GM21423 (cell line): ENCODE data around the gene TRPM1.

Experiments used
- ATAC-seq: cut with Tn5 transposase; IDR thresholded peaks from one replicate; pipeline ENCODE4 v1.9.1; 2021; ENCODE audit warnings: mild to moderate bottlenecking, moderate library complexity; ENCODE audit not compliant: unreplicated experiment

The TRPM1 gene

DNA sequence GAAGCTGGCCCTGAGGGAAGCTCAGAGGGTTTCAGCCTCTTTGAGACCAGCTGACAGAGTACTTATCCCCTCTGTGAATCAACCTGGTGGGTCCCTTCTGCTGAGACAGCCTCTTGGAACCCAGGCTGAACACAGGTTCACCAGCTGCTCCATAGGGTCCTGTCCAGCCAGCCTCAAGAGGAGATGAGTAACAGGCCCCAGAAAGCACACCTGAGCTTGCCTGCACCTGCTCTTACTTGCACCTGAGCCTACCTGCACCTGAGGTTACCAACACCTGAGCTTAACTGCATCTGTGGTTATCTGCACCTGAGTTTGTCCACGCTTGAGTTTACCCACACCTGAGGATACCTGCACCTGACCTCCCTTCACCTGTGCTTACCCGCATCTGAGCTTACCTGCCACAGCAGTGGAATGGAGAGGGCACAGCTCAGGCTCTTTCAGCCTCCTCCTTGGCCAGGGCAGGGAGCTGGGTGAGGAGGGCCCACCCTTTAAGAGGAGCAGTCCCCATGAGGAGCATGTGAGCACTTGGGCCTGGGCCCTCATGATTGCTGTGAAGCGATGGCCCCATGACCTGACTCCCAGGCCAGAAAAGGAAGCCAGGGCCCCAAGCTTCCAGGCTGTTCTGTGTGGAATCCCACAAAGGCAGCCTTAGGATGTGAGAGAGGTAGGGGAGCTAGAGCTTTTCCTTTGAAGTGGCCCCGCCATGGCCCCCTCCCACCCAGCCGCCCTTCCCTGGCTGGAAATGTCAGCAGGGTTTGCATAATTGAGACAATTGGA is at the start of gene TRPM1:
Gene TRPM1, minus strand, starts transcription at position 464 of the 777 bp plus-strand sequence. CDS start 20,370 bp downstream, outside the sequence.
- no peak for ATAC-seq

DNA sequence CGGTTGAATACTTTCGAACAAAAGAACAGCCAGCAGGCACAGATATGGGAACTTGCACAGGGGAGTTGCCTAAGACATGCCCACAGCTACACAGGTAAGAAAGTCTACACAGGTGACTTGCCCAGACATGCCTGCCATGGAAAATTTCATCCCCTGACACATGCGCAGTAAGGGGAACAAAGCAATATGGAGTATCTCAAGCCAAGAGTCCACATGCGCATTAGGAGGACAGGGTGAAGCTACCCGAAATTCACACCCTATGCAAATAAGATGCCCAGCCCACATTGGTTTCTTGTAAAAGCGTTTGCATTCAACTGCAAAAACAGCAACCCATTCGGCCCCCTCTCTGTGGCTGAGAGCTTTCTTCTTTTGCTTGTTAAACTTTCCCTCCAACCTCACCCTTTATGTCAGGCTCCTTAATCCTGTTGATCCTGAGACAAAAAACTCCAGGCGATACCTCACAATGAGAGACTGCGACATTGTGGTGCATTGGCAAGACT is 49.3 kb upstream of the TRPM1 start:
- no peak for ATAC-seq

DNA sequence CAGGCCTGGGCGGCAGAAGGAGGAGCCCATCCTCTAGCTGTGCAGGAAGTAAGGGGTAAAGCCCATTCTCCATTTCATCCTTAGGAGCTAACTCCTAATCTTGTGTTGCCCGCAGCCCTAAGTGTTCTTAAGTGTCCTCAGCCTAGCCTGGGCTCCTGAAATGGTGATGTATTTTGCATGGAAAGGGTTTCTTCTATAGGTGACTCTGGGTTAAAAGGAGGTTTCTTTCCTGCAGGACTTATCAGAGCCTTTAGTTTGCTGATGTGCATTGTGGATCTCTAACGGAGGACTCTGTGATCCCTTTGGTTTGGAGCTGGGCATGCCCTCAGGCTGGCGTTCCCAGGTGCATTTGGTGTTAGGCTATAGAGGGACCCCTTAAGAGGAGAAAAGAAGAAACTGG is 48.5 kb upstream of the TRPM1 start:
- no peak for ATAC-seq

DNA sequence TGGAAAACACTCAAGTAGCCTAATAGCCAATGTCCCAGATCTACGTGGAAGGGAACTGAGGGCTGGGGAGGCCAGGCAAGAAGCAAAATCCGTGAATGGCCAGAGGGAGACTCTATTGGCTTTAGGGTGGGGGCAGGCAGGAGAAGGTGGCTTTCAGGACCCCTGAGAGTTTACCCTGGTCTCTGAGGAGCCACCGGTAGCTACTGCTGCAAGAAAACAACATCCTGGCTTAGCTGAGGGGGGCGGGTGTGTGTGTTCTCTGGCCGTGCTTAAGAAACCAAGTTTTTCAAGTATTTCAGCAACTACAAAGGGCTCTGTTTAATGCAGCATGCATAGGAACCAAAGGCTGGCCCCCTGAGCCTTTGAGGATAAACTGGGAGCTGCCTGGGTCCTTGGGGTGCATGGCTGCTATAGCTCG is 47.6 kb upstream of the TRPM1 start:
- no peak for ATAC-seq

DNA sequence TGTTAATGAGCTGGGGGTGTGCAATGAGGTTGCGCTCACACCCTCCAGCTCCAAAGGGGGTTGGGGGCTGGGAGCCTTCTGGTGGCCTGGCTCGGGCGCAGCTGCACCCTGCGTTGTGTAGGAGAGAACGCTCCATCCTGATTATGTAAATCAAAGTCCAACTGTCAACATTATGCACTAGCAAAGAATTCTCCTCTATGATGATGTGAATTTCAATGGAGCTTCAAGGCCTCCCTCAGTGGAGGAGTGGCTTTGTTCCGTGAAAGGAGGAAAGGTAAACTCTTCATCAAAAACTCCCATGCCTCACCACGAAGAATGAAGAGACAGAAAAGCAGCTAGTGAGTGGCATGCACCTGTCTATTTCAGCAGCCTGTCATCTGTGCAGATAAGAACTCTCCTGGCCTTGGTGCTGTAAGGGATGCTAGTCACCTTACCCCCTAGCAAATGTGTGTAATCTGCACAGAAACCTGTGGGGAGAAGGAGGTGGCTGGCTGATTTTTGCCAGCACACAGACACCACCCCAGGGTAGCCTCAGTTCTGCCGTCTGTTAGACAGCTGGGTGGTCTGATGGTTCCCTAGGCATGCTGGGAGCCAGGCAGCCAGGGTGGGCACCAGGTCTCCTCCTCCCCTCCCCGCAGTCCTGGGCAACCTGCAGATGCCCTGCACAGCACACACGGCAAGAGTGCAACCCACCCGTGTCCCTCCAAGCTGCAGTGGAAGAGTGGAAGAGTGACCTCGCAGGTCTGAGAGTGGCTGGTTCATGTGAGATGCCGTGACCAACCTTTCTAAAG is 47.0 kb upstream of the TRPM1 start:
- no peak for ATAC-seq

DNA sequence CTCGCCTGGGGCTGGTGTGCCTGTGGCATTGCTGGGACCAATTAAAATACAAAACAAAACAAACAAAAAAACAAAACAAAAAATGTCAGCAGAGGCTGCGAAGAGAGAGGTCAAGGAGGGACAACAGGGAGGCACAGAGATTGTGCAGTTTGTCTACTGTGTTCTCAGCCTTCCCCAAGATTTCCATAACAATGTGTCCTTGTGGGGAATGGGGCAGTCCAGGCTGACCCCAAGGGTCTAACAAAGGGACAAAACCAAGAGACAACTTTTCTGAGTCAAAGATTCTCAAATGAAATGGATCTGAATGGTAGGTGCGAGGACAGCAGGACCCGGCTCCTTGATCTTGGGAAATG is 46.4 kb upstream of the TRPM1 start:
- no peak for ATAC-seq

DNA sequence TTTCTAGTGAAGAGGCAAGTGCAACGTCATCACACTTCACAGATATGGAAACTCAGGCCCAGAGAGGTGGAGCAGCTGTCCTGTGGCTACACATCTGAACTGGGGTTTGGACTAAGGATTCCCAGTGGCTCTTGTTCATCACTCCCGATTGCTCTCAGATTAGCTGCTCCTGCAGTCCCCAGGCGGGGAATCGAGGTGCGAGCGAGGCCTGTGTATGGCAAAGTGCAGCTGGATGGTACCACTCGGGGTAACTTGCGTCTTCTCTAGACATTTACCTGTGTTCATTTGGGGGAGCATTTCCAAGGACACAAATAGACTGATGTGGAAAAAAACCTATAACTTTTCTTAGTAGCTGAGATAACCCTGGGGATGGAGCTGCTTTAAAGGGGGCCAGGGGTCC is 45.9 kb upstream of the TRPM1 start:
- ATAC-seq, result no peak

DNA sequence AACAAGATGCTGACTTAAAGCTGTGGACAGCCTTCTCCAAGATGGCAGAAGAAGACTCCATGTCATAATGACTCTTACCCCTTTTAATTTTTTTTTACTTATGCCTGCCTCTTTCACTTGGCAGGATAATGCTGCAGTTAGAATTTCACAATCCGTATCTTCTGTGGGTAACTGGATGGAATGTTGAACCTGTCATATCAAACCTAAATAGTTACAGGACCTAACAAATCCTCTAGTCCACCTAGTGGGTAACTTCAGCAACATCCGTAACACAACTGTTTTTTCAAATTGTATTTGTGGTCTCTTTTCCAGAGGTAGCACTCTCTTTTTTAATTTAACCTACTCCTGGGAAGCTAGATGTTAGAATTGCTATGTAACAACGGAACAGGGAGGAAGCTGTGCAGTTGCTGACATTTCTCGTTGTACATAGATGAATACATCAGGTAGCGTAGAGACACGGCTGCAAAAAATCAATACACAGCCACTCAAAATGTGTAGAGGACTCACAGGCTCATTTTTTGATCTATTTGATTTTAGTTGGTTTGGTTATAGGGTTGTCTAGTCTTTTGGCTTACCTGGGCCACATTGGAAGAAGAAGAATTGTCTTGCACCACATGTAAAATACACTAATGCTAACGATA is 43.9 kb upstream of the TRPM1 start:
- no peak for ATAC-seq

DNA sequence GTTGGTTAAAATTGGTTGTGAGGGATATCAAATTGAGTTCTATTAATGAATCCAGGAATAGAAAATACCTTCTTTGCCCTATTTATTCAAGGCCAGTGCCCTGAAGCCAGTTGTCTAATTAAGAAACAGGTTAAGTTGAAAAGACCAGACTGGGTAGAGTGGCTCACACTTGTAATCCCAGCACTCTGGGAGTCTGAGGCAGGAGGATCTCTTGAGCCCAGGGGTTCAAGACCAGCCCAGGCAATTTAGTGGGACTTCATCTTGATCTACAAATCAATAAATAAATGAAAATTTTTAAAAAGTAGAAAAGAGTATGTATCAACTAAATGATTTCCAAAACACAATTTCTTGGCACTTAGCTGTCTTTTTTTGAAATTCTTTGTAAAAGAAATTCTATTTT is 40.3 kb upstream of the TRPM1 start:
- ATAC-seq, result no peak

DNA sequence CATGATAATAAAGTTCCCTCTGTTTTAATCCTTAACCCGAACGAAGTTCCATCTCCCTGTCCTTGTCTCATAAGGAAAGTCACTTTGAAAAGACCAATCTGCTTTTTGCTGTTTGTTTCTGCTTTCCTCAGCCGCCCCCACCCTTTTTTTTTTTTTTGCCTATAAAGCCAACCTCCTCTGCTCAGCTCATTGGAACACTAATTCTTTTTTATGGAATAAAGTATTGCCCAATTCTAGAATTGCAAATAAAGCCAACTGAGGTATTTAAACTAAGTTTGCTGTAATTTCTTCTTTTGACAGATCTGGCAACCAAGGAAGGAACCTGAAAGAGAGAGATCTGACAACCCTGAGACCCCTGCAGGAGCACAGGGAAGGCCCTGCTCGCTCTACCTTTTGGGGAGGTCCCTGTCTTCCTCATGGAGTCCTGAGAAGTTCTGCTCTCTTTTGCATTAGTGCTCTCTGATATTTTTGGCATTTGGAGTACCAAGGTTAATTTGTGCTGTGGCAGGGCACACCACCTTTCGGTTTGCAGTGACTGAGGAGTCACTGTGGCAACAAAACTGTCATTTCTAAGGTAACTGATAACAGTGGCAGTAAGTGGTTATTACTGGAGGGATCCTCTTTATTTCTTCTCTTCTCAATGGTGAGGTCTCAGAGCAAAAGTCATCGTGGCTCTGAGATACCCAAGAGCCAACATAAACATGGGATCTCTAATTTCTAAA is 35.2 kb upstream of the TRPM1 start:
- ATAC-seq, result no peak

DNA sequence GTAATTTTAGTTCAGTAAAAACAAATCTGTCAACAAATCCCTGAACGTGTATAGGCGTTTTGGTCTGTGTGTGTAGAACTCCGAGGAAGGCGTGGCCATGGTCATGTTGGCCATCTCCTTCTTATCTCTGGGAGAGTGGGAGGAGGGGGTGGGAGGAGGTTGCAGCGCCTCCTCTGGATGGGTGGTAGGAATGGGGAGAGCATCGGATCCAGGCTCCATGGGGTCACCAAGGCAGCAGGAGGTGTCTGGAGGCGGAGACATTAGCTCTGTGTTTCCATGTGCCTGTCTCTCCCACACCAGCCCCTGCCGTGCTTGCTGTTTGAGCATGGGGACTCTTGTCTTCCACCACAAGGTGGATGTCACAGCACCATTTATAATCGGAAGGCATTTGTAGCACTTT is 34.5 kb upstream of the TRPM1 start:
- ATAC-seq, result no peak

DNA sequence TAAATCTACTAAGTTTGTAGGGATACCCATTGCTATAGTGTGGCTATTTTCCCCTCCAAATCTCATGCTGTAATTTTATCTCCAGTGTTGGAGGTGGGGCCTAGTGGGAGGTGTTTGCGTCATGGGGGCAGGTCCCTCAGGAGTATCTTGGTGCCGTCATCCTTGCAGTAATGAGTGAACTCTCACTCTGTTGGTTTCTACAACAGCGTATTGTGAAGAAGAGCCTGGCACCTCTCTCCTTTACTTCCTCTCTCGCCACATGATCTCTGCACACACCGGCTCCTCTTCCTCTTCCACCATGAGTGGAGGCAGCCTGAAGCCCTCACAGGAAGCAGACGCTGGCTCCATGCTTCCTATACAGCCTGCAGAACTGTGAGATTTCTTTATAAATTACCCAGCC is 34.0 kb upstream of the TRPM1 start:
- no peak for ATAC-seq

DNA sequence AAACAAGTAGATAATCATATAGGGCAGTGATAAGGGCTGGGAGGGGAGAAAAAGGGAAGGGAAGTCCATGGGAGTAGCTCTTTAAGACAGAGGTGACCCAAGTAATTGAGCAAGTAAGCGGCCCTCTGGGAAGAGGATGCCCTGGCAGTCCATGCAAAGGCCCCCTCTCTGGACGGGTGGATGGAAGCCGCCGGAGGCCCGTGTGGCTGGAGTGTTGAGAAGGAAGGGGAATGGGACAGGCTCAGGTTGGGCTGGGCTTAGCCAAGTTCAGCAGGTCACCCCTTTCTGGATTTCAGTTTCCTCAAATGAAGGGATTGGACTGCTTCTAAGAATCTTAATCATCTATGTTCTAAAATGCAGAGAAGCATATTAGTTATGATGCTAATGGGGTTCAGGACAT is 32.4 kb upstream of the TRPM1 start:
- ATAC-seq, result no peak

DNA sequence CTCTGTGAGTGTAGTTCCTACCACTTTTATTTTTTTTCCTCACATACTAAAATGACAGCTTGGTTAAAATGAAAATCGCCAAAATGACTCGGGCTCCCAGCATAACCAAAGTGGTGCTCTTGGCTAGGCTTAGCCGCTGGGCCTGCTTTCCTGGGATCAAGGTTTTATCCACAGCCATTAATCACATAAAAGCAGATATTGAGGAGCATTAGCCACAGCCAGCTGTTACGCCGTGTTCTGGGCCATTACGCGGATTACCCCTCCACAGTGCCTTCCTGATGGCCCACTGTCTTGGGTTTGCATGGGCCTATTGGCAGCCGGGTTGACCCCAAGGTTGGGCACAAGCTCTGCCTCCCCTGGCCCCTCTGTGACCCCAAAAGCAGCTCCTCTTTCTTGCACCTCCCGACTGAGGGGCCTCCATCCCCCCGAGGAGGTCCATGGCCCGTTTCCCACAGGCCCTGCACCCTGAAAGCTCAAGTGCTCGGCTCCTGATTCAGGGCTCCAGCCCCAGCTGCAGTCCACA is 30.4 kb upstream of the TRPM1 start:
- ATAC-seq, result no peak

DNA sequence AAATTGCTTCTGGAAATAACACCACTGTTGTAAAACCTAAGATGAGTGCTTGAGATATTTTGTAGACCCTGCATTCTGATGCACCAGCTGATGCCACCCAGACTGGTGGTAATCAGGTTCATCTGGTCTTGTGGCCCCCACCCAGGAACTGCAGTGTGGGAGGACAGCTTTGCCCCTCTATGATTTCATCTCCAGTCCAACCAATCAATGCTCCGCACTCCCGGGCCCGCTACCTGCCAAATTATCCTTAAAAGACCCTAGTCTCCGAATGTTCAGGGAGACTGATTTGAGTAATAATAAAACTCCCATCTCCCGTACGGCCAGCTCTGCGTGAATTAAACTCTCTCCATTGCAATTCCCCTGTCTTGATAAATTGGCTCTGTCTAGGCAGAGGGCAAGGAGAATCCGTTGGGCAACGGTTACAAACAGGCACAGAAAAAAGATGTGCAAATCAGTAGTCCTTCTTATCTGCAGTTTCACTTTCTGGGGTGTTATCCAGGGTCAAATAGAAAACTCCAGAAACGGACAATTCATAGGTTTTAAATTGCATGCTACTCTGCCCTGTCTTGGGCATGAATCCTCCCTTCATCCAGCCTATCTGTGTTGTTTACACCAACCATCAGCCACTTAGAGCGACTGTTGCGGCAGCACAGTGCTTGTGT is 29.2 kb upstream of the TRPM1 start:
- ATAC-seq, result no peak

DNA sequence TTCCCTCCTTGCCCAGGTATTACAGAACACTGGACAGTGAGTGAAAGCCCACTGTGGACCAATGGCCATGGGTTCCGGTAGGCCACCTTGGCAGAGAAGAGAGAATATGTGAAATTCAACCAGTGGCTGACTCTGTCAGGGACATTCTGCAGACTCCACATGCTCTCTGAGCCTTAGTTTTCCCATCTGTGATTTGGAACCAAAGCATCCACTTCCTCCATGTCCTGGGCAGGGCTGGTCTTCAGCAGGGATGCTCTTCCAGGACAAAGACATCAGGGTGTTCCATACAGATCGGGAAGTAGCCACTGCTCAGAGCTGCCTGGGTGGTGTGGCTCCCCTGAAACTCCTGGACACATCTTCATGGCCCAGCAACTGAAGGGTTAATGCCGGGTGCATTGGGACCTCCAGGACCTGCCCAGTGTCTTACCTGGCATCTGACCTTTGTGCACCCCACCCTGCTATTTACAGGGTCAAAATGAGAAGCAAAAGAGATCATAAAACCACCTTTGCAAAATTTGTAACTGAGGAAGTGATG is 28.3 kb upstream of the TRPM1 start:
- ATAC-seq, result no peak

DNA sequence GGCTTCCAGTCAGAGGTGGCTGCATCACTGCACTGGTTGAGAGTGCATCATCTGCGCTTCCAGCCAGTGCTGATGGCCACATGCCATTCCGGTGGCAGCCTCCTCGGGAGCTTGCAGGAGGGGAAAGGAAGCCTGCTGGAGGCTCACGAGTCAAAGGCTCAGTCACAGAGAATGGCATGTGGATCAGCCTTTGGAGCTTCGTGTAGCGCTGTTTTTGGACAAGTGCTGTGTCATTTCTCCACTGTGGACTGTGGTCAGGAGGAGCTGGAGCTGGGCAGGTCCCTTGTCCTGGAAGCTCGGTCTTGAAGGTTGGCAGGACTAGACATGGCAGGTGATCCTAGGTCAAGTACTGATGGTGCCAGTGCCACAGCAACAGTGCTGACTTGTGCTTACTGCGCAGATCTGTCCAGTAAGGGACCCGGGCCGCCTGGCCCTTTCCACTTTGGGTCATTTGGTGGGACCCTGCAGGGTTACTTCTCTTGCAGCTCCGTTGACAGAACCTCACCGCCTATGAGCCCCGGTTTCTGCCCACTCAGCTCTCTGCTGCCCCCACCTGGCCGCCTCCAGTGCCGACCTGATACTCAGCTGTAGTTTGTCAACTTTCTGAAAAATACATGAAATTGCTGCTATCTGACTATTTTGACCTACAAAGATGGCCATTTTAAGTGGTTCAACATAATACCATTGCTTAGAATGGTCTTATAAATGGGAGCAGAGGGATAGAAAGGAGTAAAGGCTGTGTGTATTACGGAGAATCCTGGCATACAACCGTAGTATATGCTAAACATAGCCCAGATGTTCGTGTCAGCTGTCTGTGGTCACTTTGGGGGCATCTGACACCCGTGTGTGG is 27.6 kb upstream of the TRPM1 start:
- ATAC-seq, result no peak

DNA sequence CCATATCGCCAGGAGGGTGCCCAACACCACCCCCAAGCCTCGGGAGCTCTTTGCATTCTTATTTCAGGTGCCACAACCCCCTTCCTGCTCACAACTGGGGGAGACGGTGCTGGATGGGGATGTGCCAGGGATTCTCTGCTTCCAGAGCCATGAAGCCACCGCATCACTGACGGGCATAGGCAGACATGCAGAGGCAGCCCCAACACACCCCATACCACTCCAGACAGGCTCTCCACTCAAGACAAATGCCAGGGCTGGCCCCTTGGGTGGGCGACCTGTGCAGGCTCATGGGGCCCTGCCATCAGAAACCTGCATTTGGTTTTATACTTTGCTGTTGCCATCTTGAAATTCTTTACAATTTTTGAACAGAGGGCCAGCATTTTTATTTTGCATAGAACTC is 27.0 kb upstream of the TRPM1 start:
- ATAC-seq, result no peak

DNA sequence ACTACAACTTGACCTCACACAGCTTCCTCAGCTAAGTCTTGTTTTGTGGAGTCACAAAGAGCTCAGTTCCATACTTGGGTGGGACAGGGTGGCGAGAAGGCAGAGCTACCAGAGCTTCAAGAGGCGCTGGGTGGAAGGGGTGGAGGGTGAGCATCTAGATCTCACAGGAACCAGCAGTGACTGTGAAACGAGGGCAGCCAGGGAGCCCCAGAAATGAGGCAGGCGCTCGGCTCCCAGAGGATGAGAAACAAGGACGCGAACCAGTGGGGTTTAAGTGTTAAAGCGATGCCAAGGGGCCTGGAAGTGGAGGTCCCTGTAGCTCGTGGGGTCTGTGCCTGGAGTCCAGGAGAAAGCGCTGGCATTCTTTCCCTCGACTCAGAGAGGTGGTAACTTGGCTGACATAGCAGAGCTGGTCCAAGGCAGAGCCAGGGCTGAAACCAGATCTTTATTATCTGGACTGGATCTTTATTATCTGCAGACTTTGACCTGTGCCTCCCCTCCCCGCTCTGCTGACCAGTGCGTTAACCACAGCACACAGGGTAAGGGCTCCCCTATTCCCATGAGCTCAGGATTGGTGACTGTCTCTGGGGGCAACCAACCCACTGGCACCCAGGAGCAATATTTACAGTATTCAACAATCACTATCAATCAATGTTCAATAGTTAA is 26.2 kb upstream of the TRPM1 start:
- no peak for ATAC-seq
